ENCODE data around the gene SH3PXD2A. TPM values are rescaled to one million over a fixed set of nuclear protein-coding genes. Genes with fewer than 3 reads are reported as not detected.

SH3PXD2A gene
- total and polyA plus RNA-seq, 2 experiments from 2014 or later: 1.8 to 5.0 TPM

- Mint-ChIP-seq H3K9me3 (no peaks in the 10 kb centered on the region), H3K27ac (no peak overlapping the region), H3K4me1 (no peaks in the 10 kb centered on the region; the same call in 2 of the 3 replicates), H3K36me3 (ENCODE audit: low read depth) (no peaks in the 10 kb centered on the region), H3K4me3 (no peak overlapping the region), H3K27me3 (ENCODE audit: insufficient read depth, low read depth, poor library complexity) (peaks cover 15% of the 10 kb centered on the region)
- Histone ChIP-seq H3K4me2 (no peak overlapping the region), H3K36me3 (ENCODE audit: insufficient read depth) (no peaks in the 10 kb centered on the region), H2AFZ (no peak overlapping the region), H3K27me3 (ENCODE audit: insufficient read depth) (peaks cover 18% of the 10 kb centered on the region), H3K4me3 (no peak overlapping the region), H3K9me2 (ENCODE audit: insufficient read depth) (no peaks in the 10 kb centered on the region), H3K79me2 (replicated peaks; ENCODE audit: insufficient read depth) (no peaks in the 10 kb centered on the region), H3F3A (replicated peaks; ENCODE audit: low read depth) (no peaks in the 10 kb centered on the region), H3K27ac (ENCODE audit: low read depth) (no peak overlapping the region), H4K20me1 (replicated peaks; ENCODE audit: insufficient read depth) (no peaks in the 10 kb centered on the region), H3K4me1 (ENCODE audit: insufficient read depth) (no peaks in the 10 kb centered on the region)
- ATAC-seq (no peak), DNase-seq (ENCODE audit: low spot score) (no peak)
- no peak for TF ChIP-seq CTCF (conservative IDR thresholded peaks at IDR 0.05; ENCODE audit: low read depth in 2 of 2)
Observed at GRCh38 chr10:103551619-103552602, 303.5 kb downstream of the SH3PXD2A start.

GRCh38 chr10:103550229-103550628 lies 305.1 kb downstream of the SH3PXD2A start:
- H3K4me3 Mint-ChIP-seq: no peak overlapping the region
- Histone ChIP-seq H3K36me3 (ENCODE audit: insufficient read depth) (no peaks in the 10 kb centered on the region), H4K20me1 (replicated peaks; ENCODE audit: insufficient read depth) (no peaks in the 10 kb centered on the region), H3F3A (replicated peaks; ENCODE audit: low read depth) (no peaks in the 10 kb centered on the region), H3K27me3 (ENCODE audit: insufficient read depth) (peaks cover 6% of the 10 kb centered on the region), H3K4me1 (ENCODE audit: insufficient read depth) (no peaks in the 10 kb centered on the region), H3K9me2 (ENCODE audit: insufficient read depth) (no peaks in the 10 kb centered on the region), H3K4me3 (no peak overlapping the region), H3K79me2 (replicated peaks; ENCODE audit: insufficient read depth) (no peaks in the 10 kb centered on the region), H3K4me2 (no peak overlapping the region), H2AFZ (no peak overlapping the region), H3K27ac (ENCODE audit: low read depth) (no peak overlapping the region)
- H3K36me3 Mint-ChIP-seq (ENCODE audit: low read depth): no peaks in the 10 kb centered on the region
- H3K4me1 Mint-ChIP-seq: no peaks in the 10 kb centered on the region
- H3K9me3 Mint-ChIP-seq: no peaks in the 10 kb centered on the region
- H3K27ac Mint-ChIP-seq: no peak overlapping the region
- H3K27me3 Mint-ChIP-seq (ENCODE audit: insufficient read depth, low read depth, poor library complexity): peaks cover 14% of the 10 kb centered on the region
- DNase-seq (ENCODE audit: low spot score) (no peak), ATAC-seq (no peak)
- TF ChIP-seq CREB1 (CRISPR knock-in tag; IDR thresholded peaks at IDR 0.05; ENCODE audit: low read depth) (no peak), ZNF114 (CRISPR knock-in tag; IDR thresholded peaks at IDR 0.05) (no peak), JUNB (IDR thresholded peaks at IDR 0.05; ENCODE audit: unreplicated experiment) (no peak), STAT1 (IDR thresholded peaks at IDR 0.05; ENCODE audit: unreplicated experiment) (no peak), EZH2 (IDR thresholded peaks at IDR 0.05; ENCODE audit: low read depth, unreplicated experiment) (no peak), POLR2AphosphoS5 (IDR thresholded peaks at IDR 0.05; ENCODE audit: low read depth) (no peak), CTCF (conservative IDR thresholded peaks at IDR 0.05; ENCODE audit: low read depth in 2 of 2) (no peak), ZNF331 (CRISPR knock-in tag; IDR thresholded peaks at IDR 0.05; ENCODE audit: low read depth) (no peak), REST (IDR thresholded peaks at IDR 0.05; ENCODE audit: unreplicated experiment) (no peak), EZH2phosphoT487 (IDR thresholded peaks at IDR 0.05; ENCODE audit: unreplicated experiment) (no peak), ETS1 (IDR thresholded peaks at IDR 0.05) (no peak)
